Peyer's patch (tissue), 4 donors: Measurements from ENCODE around the gene DNAH2.

Experiments used
- POLR2A ChIP-seq, 2 donors: fragments of 450-650 bp; IDR thresholded peaks; one replicate each; pipeline ENCODE4 v1.5.1; 2017; ENCODE audit warnings: antibody characterized with exemption in 2 of 2, mild to moderate bottlenecking in 2 of 2, moderate library complexity in 2 of 2
- TF ChIP-seq, protein P1 (sequence below), 6 experiments: fragments of 450-650 bp in 4 of 6; fragments of 200-600 bp in 2 of 6; sonication (generic) in 1 of 6; IDR thresholded peaks; one replicate each; pipeline ENCODE4 v1.5.1; 2017 to 2019; ENCODE audit warnings: antibody characterized with exemption in 6 of 6, mild to moderate bottlenecking in 3 of 6, moderate library complexity in 1 of 6

- TF ChIP-seq, protein P1, sequence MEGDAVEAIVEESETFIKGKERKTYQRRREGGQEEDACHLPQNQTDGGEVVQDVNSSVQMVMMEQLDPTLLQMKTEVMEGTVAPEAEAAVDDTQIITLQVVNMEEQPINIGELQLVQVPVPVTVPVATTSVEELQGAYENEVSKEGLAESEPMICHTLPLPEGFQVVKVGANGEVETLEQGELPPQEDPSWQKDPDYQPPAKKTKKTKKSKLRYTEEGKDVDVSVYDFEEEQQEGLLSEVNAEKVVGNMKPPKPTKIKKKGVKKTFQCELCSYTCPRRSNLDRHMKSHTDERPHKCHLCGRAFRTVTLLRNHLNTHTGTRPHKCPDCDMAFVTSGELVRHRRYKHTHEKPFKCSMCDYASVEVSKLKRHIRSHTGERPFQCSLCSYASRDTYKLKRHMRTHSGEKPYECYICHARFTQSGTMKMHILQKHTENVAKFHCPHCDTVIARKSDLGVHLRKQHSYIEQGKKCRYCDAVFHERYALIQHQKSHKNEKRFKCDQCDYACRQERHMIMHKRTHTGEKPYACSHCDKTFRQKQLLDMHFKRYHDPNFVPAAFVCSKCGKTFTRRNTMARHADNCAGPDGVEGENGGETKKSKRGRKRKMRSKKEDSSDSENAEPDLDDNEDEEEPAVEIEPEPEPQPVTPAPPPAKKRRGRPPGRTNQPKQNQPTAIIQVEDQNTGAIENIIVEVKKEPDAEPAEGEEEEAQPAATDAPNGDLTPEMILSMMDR (IDR thresholded peaks at IDR 0.05): no peak
- no peak for TF ChIP-seq POLR2A (IDR thresholded peaks at IDR 0.05)
Observed at GRCh38 chr17:7706631-7707354, 10.8 kb upstream of the DNAH2 start.
